ENCODE results near the gene SMG7.

The SMG7 gene

DNA sequence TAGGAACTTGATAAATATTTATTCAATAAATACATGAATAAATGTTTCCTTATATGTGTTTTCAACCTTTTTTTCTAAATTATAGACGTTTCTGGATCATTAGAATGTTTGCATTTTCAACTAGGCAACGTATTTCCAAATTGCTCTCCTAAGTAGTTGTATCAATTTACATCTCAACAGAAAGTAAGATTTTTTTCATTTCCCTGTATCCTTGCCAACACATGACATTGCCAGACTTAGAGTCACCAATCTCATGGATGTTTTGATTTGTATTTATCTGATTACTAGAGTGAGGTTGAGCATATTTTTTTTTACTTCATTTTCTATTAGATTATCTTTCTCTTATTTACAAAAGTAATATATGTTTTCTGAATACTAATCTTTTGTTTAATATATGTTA, 22.2 kb upstream of the SMG7 start:
- Histone ChIP-seq H3K9me3 (ENCODE audit: low read length) (no peaks in the 10 kb centered on the region), H3K4me1 (ENCODE audit: insufficient read depth, low read length) (peaks cover 3% of the 10 kb centered on the region), H2AFZ (ENCODE audit: low read depth, low read length) (no peak overlapping the region), H3K4me3 (ENCODE audit: low read length) (no peak overlapping the region), H3K27me3 (ENCODE audit: insufficient read depth, low read length) (no peaks in the 10 kb centered on the region), H3K36me3 (ENCODE audit: insufficient read depth, low read length) (no peaks in the 10 kb centered on the region)

DNA sequence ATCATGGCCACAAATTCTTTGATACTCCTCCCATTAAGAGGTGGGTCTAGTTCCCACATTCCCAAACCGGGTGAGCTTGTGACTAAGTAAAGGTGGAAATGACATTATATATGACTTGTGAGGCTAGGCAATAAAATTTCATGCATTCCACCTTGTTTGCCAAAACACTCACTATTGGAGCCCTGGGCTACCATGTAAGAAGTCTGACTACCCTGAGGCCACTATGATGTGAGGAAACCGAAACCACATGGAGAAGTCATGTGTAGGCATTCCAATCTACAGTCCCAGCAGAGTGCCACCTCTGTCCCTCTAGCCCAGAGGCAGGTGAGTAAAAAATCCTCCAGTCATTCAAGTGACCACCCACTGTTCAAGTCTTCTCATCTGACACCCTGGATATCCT, 17.9 kb upstream of the SMG7 start:
- no peaks in the 10 kb centered on the region for H3K36me3 ChIP-seq (ENCODE audit: insufficient read depth, low read length)
- H3K4me3 ChIP-seq (ENCODE audit: low read length), result no peak overlapping the region
- no peaks in the 10 kb centered on the region for H3K4me1 ChIP-seq (ENCODE audit: insufficient read depth, low read length)
- H3K9me3 ChIP-seq (ENCODE audit: low read length), result no peaks in the 10 kb centered on the region
- no peaks in the 10 kb centered on the region for H3K27me3 ChIP-seq (ENCODE audit: insufficient read depth, low read length)
- H2AFZ ChIP-seq (ENCODE audit: low read depth, low read length), result no peak overlapping the region

GRCh38 chr1:183456826-183457225, 15.5 kb upstream of the SMG7 start:
- Histone ChIP-seq H2AFZ (ENCODE audit: low read depth, low read length) (no peak overlapping the region), H3K27me3 (ENCODE audit: insufficient read depth, low read length) (no peaks in the 10 kb centered on the region), H3K4me1 (ENCODE audit: insufficient read depth, low read length) (no peaks in the 10 kb centered on the region), H3K36me3 (ENCODE audit: insufficient read depth, low read length) (no peaks in the 10 kb centered on the region), H3K9me3 (ENCODE audit: low read length) (no peaks in the 10 kb centered on the region), H3K4me3 (ENCODE audit: low read length) (no peak overlapping the region)

DNA sequence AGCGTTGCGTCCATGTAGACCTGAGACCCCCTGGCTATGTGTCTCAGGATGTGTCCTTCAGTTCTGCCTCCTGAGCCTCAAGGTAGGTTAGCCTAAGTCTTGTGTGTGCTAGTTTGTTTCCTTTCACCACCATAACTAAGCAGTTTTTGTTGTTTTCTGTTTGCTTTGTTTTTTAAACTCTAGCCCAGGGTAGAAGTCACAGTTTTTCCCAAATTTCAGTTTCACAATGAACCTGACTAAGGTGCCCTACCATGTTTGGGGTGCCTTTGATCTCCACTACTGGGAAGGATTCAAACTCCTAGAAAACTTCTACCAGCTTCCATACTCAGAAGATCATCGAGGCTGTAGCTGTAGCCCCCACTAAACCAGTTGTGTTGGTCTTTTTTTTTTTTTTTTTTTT, 14.8 kb upstream of the SMG7 start:
- Histone ChIP-seq H2AFZ (ENCODE audit: low read depth, low read length) (no peak overlapping the region), H3K4me1 (ENCODE audit: insufficient read depth, low read length) (no peaks in the 10 kb centered on the region), H3K9me3 (ENCODE audit: low read length) (no peaks in the 10 kb centered on the region)

DNA sequence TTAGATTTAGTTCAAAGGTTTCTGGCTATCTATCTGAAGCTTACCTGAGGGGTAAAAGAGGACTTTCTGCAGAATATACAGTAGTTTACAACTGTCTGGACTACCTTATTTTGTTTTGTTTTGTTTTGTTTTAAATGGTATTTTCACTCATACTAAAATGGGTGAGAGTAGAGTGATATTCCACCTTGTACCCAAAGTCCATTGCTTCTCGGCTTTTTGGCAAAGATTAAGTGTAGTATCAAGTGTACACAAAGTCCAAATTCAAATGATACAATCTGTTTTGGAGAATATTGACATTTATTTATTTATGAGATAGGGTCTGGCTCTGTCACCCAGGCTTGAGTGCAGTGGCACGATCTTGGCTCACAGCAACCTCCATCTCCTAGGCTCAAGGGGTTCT, 11.7 kb upstream of the SMG7 start:
- H2AFZ ChIP-seq (ENCODE audit: low read depth, low read length), result no peak overlapping the region
- no peaks in the 10 kb centered on the region for H3K27me3 ChIP-seq (ENCODE audit: insufficient read depth, low read length)
- no peaks in the 10 kb centered on the region for H3K9me3 ChIP-seq (ENCODE audit: low read length)
- H3K36me3 ChIP-seq (ENCODE audit: insufficient read depth, low read length), result no peaks in the 10 kb centered on the region
- no peaks in the 10 kb centered on the region for H3K4me1 ChIP-seq (ENCODE audit: insufficient read depth, low read length)
- H3K4me3 ChIP-seq (ENCODE audit: low read length), result no peak overlapping the region

More for the DNA sequence above, 14.8 kb upstream of the SMG7 start:
- no peak overlapping the region for H3K4me3 ChIP-seq (ENCODE audit: low read length)
- H3K27me3 ChIP-seq (ENCODE audit: insufficient read depth, low read length), result no peaks in the 10 kb centered on the region
- no peaks in the 10 kb centered on the region for H3K36me3 ChIP-seq (ENCODE audit: insufficient read depth, low read length)

GRCh38 chr1:183461350-183461749, 10.9 kb upstream of the SMG7 start:
- H3K9me3 ChIP-seq (ENCODE audit: low read length), result no peaks in the 10 kb centered on the region
- H2AFZ ChIP-seq (ENCODE audit: low read depth, low read length), result no peak overlapping the region
- H3K36me3 ChIP-seq (ENCODE audit: insufficient read depth, low read length), result no peaks in the 10 kb centered on the region

DNA sequence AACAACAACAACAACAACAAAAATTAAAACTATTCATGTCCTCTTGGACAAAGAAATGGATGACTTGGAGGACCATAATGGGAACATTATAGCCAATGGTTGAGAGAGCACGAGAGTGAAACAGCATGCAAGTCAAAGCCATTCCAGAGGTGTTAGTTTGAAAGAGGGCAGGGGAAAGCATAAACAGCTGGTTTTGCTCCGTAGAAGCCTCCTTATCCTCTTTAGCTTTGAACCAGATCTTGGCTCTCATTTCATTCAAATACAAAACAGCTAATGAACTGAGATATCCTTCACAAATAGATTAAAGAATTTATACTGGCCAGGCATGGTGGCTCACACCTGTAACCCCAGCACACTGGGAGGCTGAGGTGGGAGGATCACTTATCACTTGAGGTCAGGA, 8.7 kb upstream of the SMG7 start:
- H3K4me1 ChIP-seq (ENCODE audit: insufficient read depth, low read length), result peaks cover 18% of the 10 kb centered on the region
- H2AFZ ChIP-seq (ENCODE audit: low read depth, low read length), result no peak overlapping the region
- no peaks in the 10 kb centered on the region for H3K9me3 ChIP-seq (ENCODE audit: low read length)
- no peaks in the 10 kb centered on the region for H3K27me3 ChIP-seq (ENCODE audit: insufficient read depth, low read length)
- H3K4me3 ChIP-seq (ENCODE audit: low read length), result no peak overlapping the region
- no peaks in the 10 kb centered on the region for H3K36me3 ChIP-seq (ENCODE audit: insufficient read depth, low read length)

More at GRCh38 chr1:183461350-183461749, 10.9 kb upstream of the SMG7 start:
- Histone ChIP-seq H3K4me3 (ENCODE audit: low read length) (no peak overlapping the region), H3K27me3 (ENCODE audit: insufficient read depth, low read length) (no peaks in the 10 kb centered on the region), H3K4me1 (ENCODE audit: insufficient read depth, low read length) (no peaks in the 10 kb centered on the region)

DNA sequence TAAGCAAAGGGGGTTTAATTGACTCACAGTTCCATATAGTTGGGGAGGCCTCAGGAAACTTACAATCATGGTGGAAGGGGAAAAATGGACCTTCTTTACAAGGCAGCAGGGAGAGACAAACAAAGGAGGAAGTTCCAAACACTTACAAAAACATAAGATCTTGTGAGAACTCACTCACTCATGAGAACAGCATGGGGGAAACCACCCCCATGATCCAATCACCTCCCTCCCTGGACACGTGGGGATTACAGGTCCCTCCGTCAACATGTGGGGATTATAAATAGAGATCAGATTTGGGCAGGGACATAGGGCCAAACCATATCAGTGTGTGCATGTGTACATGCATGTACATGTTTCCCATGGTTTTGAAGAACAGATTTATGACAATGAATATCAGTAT, 5.5 kb upstream of the SMG7 start:
- Histone ChIP-seq H3K4me3 (ENCODE audit: low read length) (no peak overlapping the region), H3K4me1 (ENCODE audit: insufficient read depth, low read length) (peaks cover 23% of the 10 kb centered on the region), H2AFZ (ENCODE audit: low read depth, low read length) (no peak overlapping the region), H3K36me3 (ENCODE audit: insufficient read depth, low read length) (no peaks in the 10 kb centered on the region), H3K9me3 (ENCODE audit: low read length) (no peaks in the 10 kb centered on the region), H3K27me3 (ENCODE audit: insufficient read depth, low read length) (no peaks in the 10 kb centered on the region)

DNA sequence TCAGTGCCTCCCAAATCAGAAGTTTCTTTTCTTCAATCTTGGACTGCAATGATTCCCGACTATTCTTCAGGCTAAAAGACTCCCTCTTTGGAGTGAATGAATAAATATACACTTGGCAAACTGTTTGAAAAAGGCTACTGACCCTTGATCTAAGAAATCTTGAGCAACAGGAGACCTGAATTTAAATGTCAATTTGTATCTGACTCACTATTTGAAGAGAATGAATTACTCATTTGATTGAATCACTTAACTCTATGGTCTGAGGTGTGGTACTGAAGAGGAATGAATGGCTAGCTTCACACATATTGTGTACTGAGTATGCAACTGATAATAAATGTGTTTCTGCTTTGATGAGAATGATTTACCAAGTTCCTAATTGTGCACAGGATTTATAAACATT, 4.6 kb upstream of the SMG7 start:
- Histone ChIP-seq H3K27me3 (ENCODE audit: insufficient read depth, low read length) (no peaks in the 10 kb centered on the region), H3K9me3 (ENCODE audit: low read length) (no peaks in the 10 kb centered on the region), H3K36me3 (ENCODE audit: insufficient read depth, low read length) (no peaks in the 10 kb centered on the region), H3K4me3 (ENCODE audit: low read length) (no peak overlapping the region), H3K4me1 (ENCODE audit: insufficient read depth, low read length) (peaks cover 23% of the 10 kb centered on the region), H2AFZ (ENCODE audit: low read depth, low read length) (peak overlapping the region; percentile 21)

GRCh38 chr1:183470147-183470960, 1.9 kb upstream of the SMG7 start:
- Histone ChIP-seq H3K4me3 (ENCODE audit: low read length) (peak overlapping the region; percentile 92), H3K9me3 (ENCODE audit: low read length) (no peaks in the 10 kb centered on the region), H3K27me3 (ENCODE audit: insufficient read depth, low read length) (no peaks in the 10 kb centered on the region)

DNA sequence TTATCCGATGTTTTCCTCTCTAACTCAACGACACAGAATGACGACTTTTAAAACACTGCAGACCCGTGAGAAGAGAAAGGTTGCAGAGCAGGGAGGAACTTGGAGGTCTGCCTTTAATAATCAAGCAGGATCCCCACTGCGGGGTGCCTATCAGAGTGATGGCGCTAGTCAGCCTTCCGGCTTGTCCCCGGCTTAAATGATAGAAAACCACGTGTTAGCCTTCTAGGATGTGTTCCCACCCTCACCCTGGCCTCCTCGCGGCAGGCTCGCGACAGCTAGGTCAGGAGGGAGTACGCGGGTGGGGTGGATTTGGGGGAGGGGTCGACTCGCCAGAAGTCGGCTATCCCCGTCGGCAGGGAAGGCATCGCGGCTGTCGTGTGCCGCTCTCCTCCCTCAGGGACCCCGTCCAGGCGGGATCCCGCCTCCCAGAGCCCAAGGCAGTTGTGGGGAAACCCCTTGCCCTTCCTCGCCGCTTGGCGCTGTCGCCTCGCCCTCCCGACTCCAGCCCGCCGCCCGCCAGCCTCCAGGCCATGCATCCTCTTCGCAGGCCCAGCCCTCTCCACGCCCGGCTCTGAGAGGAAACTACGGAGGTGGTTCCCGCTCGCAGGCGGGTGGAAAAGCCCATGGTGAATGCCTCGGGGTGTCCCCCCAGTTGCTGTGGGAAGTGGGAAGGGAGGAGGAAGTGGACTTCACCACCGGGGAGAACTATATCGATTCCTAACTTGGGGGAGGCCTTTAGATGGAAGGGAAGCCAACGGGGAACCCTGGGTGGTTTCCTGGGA, 1.1 kb upstream of the SMG7 start:
- Histone ChIP-seq H3K36me3 (ENCODE audit: insufficient read depth, low read length) (peaks cover 3% of the 10 kb centered on the region), H3K27me3 (ENCODE audit: insufficient read depth, low read length) (no peaks in the 10 kb centered on the region), H2AFZ (ENCODE audit: low read depth, low read length) (peak overlapping the region; percentile 75), H3K9me3 (ENCODE audit: low read length) (no peaks in the 10 kb centered on the region), H3K4me1 (ENCODE audit: insufficient read depth, low read length) (peaks cover 40% of the 10 kb centered on the region), H3K4me3 (ENCODE audit: low read length) (peak overlapping the region; percentile 92)

More at GRCh38 chr1:183470147-183470960, 1.9 kb upstream of the SMG7 start:
- Histone ChIP-seq H3K36me3 (ENCODE audit: insufficient read depth, low read length) (peaks cover 3% of the 10 kb centered on the region), H2AFZ (ENCODE audit: low read depth, low read length) (peak overlapping the region; percentile 75), H3K4me1 (ENCODE audit: insufficient read depth, low read length) (peaks cover 35% of the 10 kb centered on the region)

- no peaks in the 10 kb centered on the region for H3K27me3 ChIP-seq (ENCODE audit: insufficient read depth, low read length)
- peak overlapping the region; percentile 92 for H3K4me3 ChIP-seq (ENCODE audit: low read length)
- H2AFZ ChIP-seq (ENCODE audit: low read depth, low read length), result peak overlapping the region; percentile 82
- peaks cover 3% of the 10 kb centered on the region for H3K36me3 ChIP-seq (ENCODE audit: insufficient read depth, low read length)
- H3K9me3 ChIP-seq (ENCODE audit: low read length), result no peaks in the 10 kb centered on the region
- peaks cover 36% of the 10 kb centered on the region for H3K4me1 ChIP-seq (ENCODE audit: insufficient read depth, low read length)
Observed at GRCh38 chr1:183471743-183472487, 384 bp upstream of the SMG7 start.

GRCh38 chr1:183473217-183473536, 878 bp downstream of the SMG7 start:
- Histone ChIP-seq H3K4me1 (ENCODE audit: insufficient read depth, low read length) (peaks cover 25% of the 10 kb centered on the region), H3K27me3 (ENCODE audit: insufficient read depth, low read length) (no peaks in the 10 kb centered on the region), H3K36me3 (ENCODE audit: insufficient read depth, low read length) (peaks cover 3% of the 10 kb centered on the region), H2AFZ (ENCODE audit: low read depth, low read length) (no peak overlapping the region), H3K9me3 (ENCODE audit: low read length) (no peaks in the 10 kb centered on the region), H3K4me3 (ENCODE audit: low read length) (peak overlapping the region; percentile 92)
